ENCODE results near the gene DAGLA.

DAGLA gene

DNA sequence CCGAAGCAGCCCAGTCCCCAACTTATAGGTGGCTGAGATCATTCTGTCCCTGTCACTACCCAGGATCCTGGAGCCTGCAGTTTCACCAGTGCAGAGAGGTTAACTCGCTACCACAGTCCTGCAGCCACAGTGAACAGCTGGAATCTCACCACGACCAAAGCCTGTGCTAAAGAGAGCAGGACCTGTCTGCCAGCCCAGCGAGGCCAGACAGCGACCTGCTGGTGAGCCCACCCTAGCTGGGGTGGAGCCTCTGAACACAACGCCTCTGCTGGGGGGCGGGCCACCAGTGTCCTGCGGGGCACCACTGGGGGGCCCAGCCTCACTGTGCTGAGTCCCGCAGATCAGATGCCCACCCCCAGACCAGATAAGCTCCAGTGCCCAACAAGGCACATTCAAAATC, 33.3 kb downstream of the DAGLA start:
- no peak overlapping the region for H3K9ac ChIP-seq (ENCODE audit: low read length)
- H3K4me3 ChIP-seq (ENCODE audit: low read length), result no peak overlapping the region
- no peak overlapping the region for H2AFZ ChIP-seq (ENCODE audit: low read length)
- no peaks in the 10 kb centered on the region for H3K36me3 ChIP-seq (replicated peaks; ENCODE audit: insufficient read depth, low read length)
- H3K9me3 ChIP-seq (replicated peaks; ENCODE audit: insufficient read depth, low read length), result no peaks in the 10 kb centered on the region
- H4K20me1 ChIP-seq (ENCODE audit: insufficient read depth, low read length), result no peaks in the 10 kb centered on the region
- H3K4me1 ChIP-seq (ENCODE audit: low read length), result no peaks in the 10 kb centered on the region
- no peaks in the 10 kb centered on the region for H3F3A ChIP-seq (ENCODE audit: insufficient read depth, low read length)
- TF ChIP-seq EZH2 (optimal IDR thresholded peaks at IDR 0.05; ENCODE audit: low read depth, low read length) (no peak), EZH2phosphoT487 (IDR thresholded peaks at IDR 0.05; ENCODE audit: low read length) (no peak), CTCF (IDR thresholded peaks at IDR 0.05; ENCODE audit: low read length) (no peak)
- H3K27ac ChIP-seq (ENCODE audit: low read length), result no peak overlapping the region
- H3K4me2 ChIP-seq (ENCODE audit: low read depth, low read length), result no peak overlapping the region
- H3K79me2 ChIP-seq (ENCODE audit: low read length), result no peaks in the 10 kb centered on the region
- no peak for DNase-seq
- H3K27me3 ChIP-seq (replicated peaks; ENCODE audit: insufficient read depth, low read length), result peaks cover 100% of the 10 kb centered on the region
- no peaks in the 10 kb centered on the region for H3K9me2 ChIP-seq (replicated peaks; ENCODE audit: insufficient read depth, low read length)

- no peaks in the 10 kb centered on the region for H3K79me2 ChIP-seq (ENCODE audit: low read length)
- no peaks in the 10 kb centered on the region for H3K36me3 ChIP-seq (replicated peaks; ENCODE audit: insufficient read depth, low read length)
- no peak overlapping the region for H3K4me3 ChIP-seq (ENCODE audit: low read length)
- no peak for TF ChIP-seq EZH2 (optimal IDR thresholded peaks at IDR 0.05; ENCODE audit: low read depth, low read length)
- TF ChIP-seq CTCF (IDR thresholded peaks at IDR 0.05; ENCODE audit: low read length), result no peak
- no peak for TF ChIP-seq EZH2phosphoT487 (IDR thresholded peaks at IDR 0.05; ENCODE audit: low read length)
- no peak overlapping the region for H3K27ac ChIP-seq (ENCODE audit: low read length)
- no peaks in the 10 kb centered on the region for H3K9me3 ChIP-seq (replicated peaks; ENCODE audit: insufficient read depth, low read length)
- no peak overlapping the region for H3K4me2 ChIP-seq (ENCODE audit: low read depth, low read length)
- no peak for DNase-seq
- no peaks in the 10 kb centered on the region for H3K9me2 ChIP-seq (replicated peaks; ENCODE audit: insufficient read depth, low read length)
- peaks cover 100% of the 10 kb centered on the region for H3K27me3 ChIP-seq (replicated peaks; ENCODE audit: insufficient read depth, low read length)
- no peak overlapping the region for H2AFZ ChIP-seq (ENCODE audit: low read length)
- H3F3A ChIP-seq (ENCODE audit: insufficient read depth, low read length), result no peaks in the 10 kb centered on the region
- H3K9ac ChIP-seq (ENCODE audit: low read length), result no peak overlapping the region
- H4K20me1 ChIP-seq (ENCODE audit: insufficient read depth, low read length), result no peaks in the 10 kb centered on the region
- no peaks in the 10 kb centered on the region for H3K4me1 ChIP-seq (ENCODE audit: low read length)
Measured at GRCh38 chr11:61713906-61714305, 33.7 kb downstream of the DAGLA start.

GRCh38 chr11:61714316-61714715, 34.1 kb downstream of the DAGLA start:
- no peak overlapping the region for H3K27ac ChIP-seq (ENCODE audit: low read length)
- no peak overlapping the region for H3K9ac ChIP-seq (ENCODE audit: low read length)
- no peak overlapping the region for H3K4me3 ChIP-seq (ENCODE audit: low read length)
- no peaks in the 10 kb centered on the region for H3K9me3 ChIP-seq (replicated peaks; ENCODE audit: insufficient read depth, low read length)
- no peaks in the 10 kb centered on the region for H4K20me1 ChIP-seq (ENCODE audit: insufficient read depth, low read length)
- TF ChIP-seq EZH2 (optimal IDR thresholded peaks at IDR 0.05; ENCODE audit: low read depth, low read length), result no peak
- no peak overlapping the region for H3K4me2 ChIP-seq (ENCODE audit: low read depth, low read length)
- no peak overlapping the region for H2AFZ ChIP-seq (ENCODE audit: low read length)
- no peaks in the 10 kb centered on the region for H3K4me1 ChIP-seq (ENCODE audit: low read length)
- no peak for DNase-seq
- peaks cover 100% of the 10 kb centered on the region for H3K27me3 ChIP-seq (replicated peaks; ENCODE audit: insufficient read depth, low read length)
- H3K9me2 ChIP-seq (replicated peaks; ENCODE audit: insufficient read depth, low read length), result no peaks in the 10 kb centered on the region
- no peaks in the 10 kb centered on the region for H3K79me2 ChIP-seq (ENCODE audit: low read length)
- H3K36me3 ChIP-seq (replicated peaks; ENCODE audit: insufficient read depth, low read length), result no peaks in the 10 kb centered on the region
- no peaks in the 10 kb centered on the region for H3F3A ChIP-seq (ENCODE audit: insufficient read depth, low read length)

GRCh38 chr11:61714916-61715315, 34.7 kb downstream of the DAGLA start:
- Histone ChIP-seq H3K4me3 (ENCODE audit: low read length) (no peak overlapping the region), H3K4me1 (ENCODE audit: low read length) (no peaks in the 10 kb centered on the region), H3K4me2 (ENCODE audit: low read depth, low read length) (no peak overlapping the region), H4K20me1 (ENCODE audit: insufficient read depth, low read length) (no peaks in the 10 kb centered on the region), H3K9me3 (replicated peaks; ENCODE audit: insufficient read depth, low read length) (no peaks in the 10 kb centered on the region), H3K36me3 (replicated peaks; ENCODE audit: insufficient read depth, low read length) (no peaks in the 10 kb centered on the region), H3K27ac (ENCODE audit: low read length) (no peak overlapping the region), H2AFZ (ENCODE audit: low read length) (no peak overlapping the region), H3K9me2 (replicated peaks; ENCODE audit: insufficient read depth, low read length) (no peaks in the 10 kb centered on the region), H3F3A (ENCODE audit: insufficient read depth, low read length) (no peaks in the 10 kb centered on the region), H3K9ac (ENCODE audit: low read length) (no peak overlapping the region), H3K79me2 (ENCODE audit: low read length) (no peaks in the 10 kb centered on the region), H3K27me3 (replicated peaks; ENCODE audit: insufficient read depth, low read length) (peaks cover 100% of the 10 kb centered on the region)
- TF ChIP-seq EZH2phosphoT487 (IDR thresholded peaks at IDR 0.05; ENCODE audit: low read length) (no peak), EZH2 (optimal IDR thresholded peaks at IDR 0.05; ENCODE audit: low read depth, low read length) (no peak), CTCF (IDR thresholded peaks at IDR 0.05; ENCODE audit: low read length) (no peak)
- no peak for DNase-seq

All from MM.1S (cell line).